Fibroblast of skin of back (primary cell): ENCODE data around the gene BAZ2A.
A peak's percentile ranks its signal among the peaks of the same experiment; 100 is the strongest.

Experiments
- DNase-seq: peaks from one replicate; pipeline ENCODE4 v3.0.0-alpha.2; 2013

Gene BAZ2A

GRCh38 chr12:56634837-56635791 lies 5.0 kb upstream of the BAZ2A start:
- peak; percentile 87 for DNase-seq

GRCh38 chr12:56634242-56634836 lies 4.2 kb upstream of the BAZ2A start:
- DNase-seq = no peak

GRCh38 chr12:56633468-56634241 lies 3.5 kb upstream of the BAZ2A start:
- DNase-seq = no peak

GRCh38 chr12:56632701-56633467 lies 2.8 kb upstream of the BAZ2A start:
- no peak for DNase-seq

GRCh38 chr12:56631790-56632700 lies 1.9 kb upstream of the BAZ2A start:
- DNase-seq = peak; percentile 38

GRCh38 chr12:56629459-56630179 lies 507 bp downstream of the BAZ2A start:
- DNase-seq = no peak

GRCh38 chr12:56628671-56629458 lies 1.3 kb downstream of the BAZ2A start:
- peak; percentile 54 for DNase-seq

GRCh38 chr12:56626701-56627100 lies 3.4 kb downstream of the BAZ2A start:
- DNase-seq = no peak

GRCh38 chr12:56622535-56622934 lies 7.6 kb downstream of the BAZ2A start:
- no peak for DNase-seq

GRCh38 chr12:56616925-56617324 lies 13.2 kb downstream of the BAZ2A start:
- DNase-seq = no peak

- no peak for DNase-seq
Measured at GRCh38 chr12:56616244-56616643, 13.9 kb downstream of the BAZ2A start.

GRCh38 chr12:56614627-56615026 lies 15.5 kb downstream of the BAZ2A start:
- no peak for DNase-seq

- DNase-seq = no peak
Measured at GRCh38 chr12:56604355-56604754, 25.8 kb downstream of the BAZ2A start.

- no peak for DNase-seq
Measured at GRCh38 chr12:56602239-56602638, 27.9 kb downstream of the BAZ2A start.

GRCh38 chr12:56601503-56601902 lies 28.6 kb downstream of the BAZ2A start:
- no peak for DNase-seq

GRCh38 chr12:56600753-56601152 lies 29.4 kb downstream of the BAZ2A start:
- DNase-seq = no peak

- DNase-seq = no peak
Measured at GRCh38 chr12:56599797-56600196, 30.3 kb downstream of the BAZ2A start.

GRCh38 chr12:56599041-56599440 lies 31.1 kb downstream of the BAZ2A start:
- no peak for DNase-seq

GRCh38 chr12:56596815-56597214 lies 33.3 kb downstream of the BAZ2A start:
- no peak for DNase-seq
